Fibroblast of lung (primary cell): Measurements from ENCODE around the gene PLEKHA5. TPM values are rescaled to one million over a fixed set of nuclear protein-coding genes. Genes with fewer than 3 reads are reported as not detected.

Experiments used
- DNase-seq, 2 donors: peaks; one replicate each; pipeline versions ENCODE4 v3.0.0 to v3.0.0-alpha.2; 2010; ENCODE audit warnings: low read depth in 2 of 2
- H2AFZ ChIP-seq: 2 replicates; pipeline ENCODE4 v1.5.1; 2012; ENCODE audit warnings: low read length, control low read depth, inconsistent platforms
- H3K27ac ChIP-seq: 2 replicates; pipeline ENCODE4 v1.5.1; 2011; ENCODE audit warnings: low read length, control low read depth; ENCODE audit not compliant: insufficient read depth
- H3K27me3 ChIP-seq: 2 replicates; pipeline ENCODE4 v1.5.1; 2011; ENCODE audit warnings: mild to moderate bottlenecking, low read length; ENCODE audit not compliant: control insufficient read depth, insufficient read depth
- H3K36me3 ChIP-seq: 2 replicates; pipeline ENCODE4 v1.5.1; 2011; ENCODE audit warnings: low read length; ENCODE audit not compliant: control insufficient read depth, insufficient read depth
- H3K4me1 ChIP-seq: 2 replicates; pipeline ENCODE4 v1.5.1; 2011; ENCODE audit warnings: low read length; ENCODE audit not compliant: control insufficient read depth, insufficient read depth; ENCODE audit errors: extremely low read depth
- H3K4me2 ChIP-seq: 2 replicates; pipeline ENCODE4 v1.5.1; 2011; ENCODE audit warnings: low read length, control low read depth; ENCODE audit not compliant: insufficient read depth; ENCODE audit errors: extremely low read depth
- H3K4me3 ChIP-seq, 4 experiments: fragments of 200-600 bp in 1 of 4; sonication (generic) in 1 of 4; replicated peaks in 1 of 4; 2 replicates each; pipeline ENCODE4 v1.5.1; 2011 to 2016; ENCODE audit warnings: low read length in 4 of 4, low read depth in 3 of 4, mild to moderate bottlenecking in 3 of 4, control low read depth in 2 of 4, inconsistent platforms in 1 of 4, mixed read lengths in 1 of 4; ENCODE audit not compliant: insufficient read depth in 1 of 4; ENCODE audit errors: control extremely low read depth in 1 of 4
- H3K79me2 ChIP-seq: 2 replicates; pipeline ENCODE4 v1.5.1; 2012; ENCODE audit warnings: mild to moderate bottlenecking, low read length, inconsistent platforms; ENCODE audit not compliant: control insufficient read depth, insufficient read depth
- H3K9ac ChIP-seq: 2 replicates; pipeline ENCODE4 v1.5.1; 2011; ENCODE audit warnings: mild to moderate bottlenecking, low read length, control low read depth; ENCODE audit not compliant: insufficient read depth
- H3K9me3 ChIP-seq: 2 replicates; pipeline ENCODE4 v1.5.1; 2012; ENCODE audit warnings: low read depth, low read length; ENCODE audit not compliant: control insufficient read depth, insufficient read depth
- H4K20me1 ChIP-seq: 2 replicates; pipeline ENCODE4 v1.5.1; 2011; ENCODE audit warnings: low read length; ENCODE audit not compliant: control insufficient read depth, insufficient read depth; ENCODE audit errors: extremely low read depth
- CTCF ChIP-seq, 2 donors: IDR thresholded peaks in 1 of 2; conservative IDR thresholded peaks in 1 of 2; 1 replicate in 1 of 2; 2 replicates in 1 of 2; pipeline ENCODE4 v1.5.1; 2011 to 2012; ENCODE audit warnings: low read length in 2 of 2, control low read depth in 1 of 2, inconsistent platforms in 1 of 2, low read depth in 1 of 2, mild to moderate bottlenecking in 1 of 2
- EZH2 ChIP-seq: IDR thresholded peaks from 2 replicates; pipeline ENCODE4 v1.5.1; 2012; ENCODE audit warnings: low read length, control low read depth, mild to moderate bottlenecking; ENCODE audit errors: missing control alignments
- polyA plus RNA-seq, 2 donors: library from polyadenylated mRNA; depleted of rRNA in 1 of 2; stranded (reverse) in 1 of 2; unstranded in 1 of 2; fragments of >200 nt; gene quantifications; 2 replicates each; pipeline ENCODE4 v1.2.1, GENCODE V29; 2011 to 2012; ENCODE audit warnings: missing spikeins in 1 of 2
- total RNA-seq: library from RNA; depleted of rRNA; stranded (reverse); fragments of >200 nt; gene quantifications from 2 replicates; pipeline ENCODE4 v1.2.1, GENCODE V29; 2014

PLEKHA5 gene
- total and polyA plus RNA-seq, 2 donors (not counting 1 experiment from before 2014, with no cell fraction given) = 15.5 to 50.4 TPM

DNA sequence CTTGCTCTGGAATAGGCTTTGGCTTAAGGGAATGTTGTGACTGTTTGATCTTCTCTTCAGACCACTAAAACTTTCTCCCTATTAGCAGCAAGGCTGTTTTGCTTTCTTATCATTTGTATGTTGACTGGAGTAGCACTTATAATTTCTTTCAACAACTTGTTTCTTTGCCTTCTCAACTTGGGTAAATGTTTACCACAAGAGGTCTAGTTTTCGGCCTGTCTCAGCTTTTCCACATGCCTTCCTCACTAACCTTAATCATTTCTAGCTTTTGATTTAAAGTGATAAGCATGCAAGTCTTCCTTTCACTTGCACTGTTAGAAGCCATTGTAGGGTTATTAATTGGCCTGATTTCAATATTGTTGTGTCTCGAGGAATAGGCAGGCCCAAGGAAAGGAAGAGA, 183.1 kb downstream of the PLEKHA5 start:
- H3K4me1 ChIP-seq = no peaks in the 10 kb centered on the region
- no peaks in the 10 kb centered on the region for H3K9me3 ChIP-seq
- no peak overlapping the region for H3K4me3 ChIP-seq
- H3K79me2 ChIP-seq = no peaks in the 10 kb centered on the region
- H3K36me3 ChIP-seq = no peaks in the 10 kb centered on the region
- H3K27me3 ChIP-seq = no peaks in the 10 kb centered on the region
- no peak overlapping the region for H3K9ac ChIP-seq
- H3K27ac ChIP-seq = no peak overlapping the region
- no peak overlapping the region for H3K4me2 ChIP-seq
- no peaks in the 10 kb centered on the region for H4K20me1 ChIP-seq
- TF ChIP-seq EZH2 (no peak), CTCF (conservative IDR thresholded peaks at IDR 0.05 in 1 of 2, IDR thresholded peaks at IDR 0.05 in 1 of 2; ENCODE audit: low read depth in 1 of 2, low read length in 2 of 2) (no peak)
- no peak for DNase-seq
- H2AFZ ChIP-seq = no peak overlapping the region

DNA sequence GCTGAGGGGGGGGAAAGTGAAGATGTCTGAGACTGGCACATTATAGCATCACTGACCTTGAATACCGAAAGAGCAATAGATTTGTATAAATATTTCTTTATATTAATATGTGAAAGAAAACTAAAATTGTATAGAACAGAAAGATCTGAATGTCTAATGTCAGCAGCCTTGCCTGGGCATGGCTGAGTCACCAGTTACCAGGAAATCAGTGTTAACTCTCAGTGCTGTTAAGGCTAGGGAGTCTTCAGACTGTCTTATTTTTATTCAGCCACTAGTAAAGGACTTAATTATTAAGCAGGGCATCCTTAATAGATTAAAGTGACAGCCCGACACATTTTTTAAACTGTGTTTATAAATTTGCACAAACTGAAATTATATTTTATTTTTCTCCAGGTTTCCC, 186.9 kb downstream of the PLEKHA5 start:
- no peak overlapping the region for H3K27ac ChIP-seq

GRCh38 chr12:19322376-19322775, 192.8 kb downstream of the PLEKHA5 start:
- Histone ChIP-seq H2AFZ (no peak overlapping the region), H3K36me3 (no peaks in the 10 kb centered on the region), H4K20me1 (no peaks in the 10 kb centered on the region), H3K9ac (no peak overlapping the region), H3K27ac (no peak overlapping the region), H3K9me3 (no peaks in the 10 kb centered on the region), H3K79me2 (no peaks in the 10 kb centered on the region), H3K4me3 (no peak overlapping the region), H3K4me2 (no peak overlapping the region), H3K27me3 (no peaks in the 10 kb centered on the region), H3K4me1 (no peaks in the 10 kb centered on the region)
- TF ChIP-seq EZH2 (no peak), CTCF (conservative IDR thresholded peaks at IDR 0.05 in 1 of 2, IDR thresholded peaks at IDR 0.05 in 1 of 2; ENCODE audit: low read depth in 1 of 2, low read length in 2 of 2) (no peak)
- DNase-seq = no peak

More for the DNA sequence above, 186.9 kb downstream of the PLEKHA5 start:
- Histone ChIP-seq H3K4me1 (no peaks in the 10 kb centered on the region), H2AFZ (no peak overlapping the region), H3K4me2 (no peak overlapping the region), H4K20me1 (no peaks in the 10 kb centered on the region), H3K36me3 (no peaks in the 10 kb centered on the region), H3K9ac (no peak overlapping the region), H3K27me3 (no peaks in the 10 kb centered on the region), H3K4me3 (no peak overlapping the region), H3K9me3 (no peaks in the 10 kb centered on the region), H3K79me2 (no peaks in the 10 kb centered on the region)
- DNase-seq = peak; percentile 25 to 44
- TF ChIP-seq EZH2 (no peak), CTCF (conservative IDR thresholded peaks at IDR 0.05 in 1 of 2, IDR thresholded peaks at IDR 0.05 in 1 of 2; ENCODE audit: low read depth in 1 of 2, low read length in 2 of 2) (no peak)
